HepG2 (cell line): ENCODE results near the gene HECTD2. TPM values are rescaled to one million over a fixed set of nuclear protein-coding genes. Genes with fewer than 3 reads are reported as not detected.

Source experiments
- ATAC-seq: fragments of 200-7000 bp; cut with Tn5 transposase; 3 replicates; pipeline ENCODE4 v1.9.1; 2020; ENCODE audit warnings: mild to moderate bottlenecking, moderate library complexity
- BruUV-seq: library from RNA; stranded (reverse); fragments of 400-500 nt; replicated peaks from 2 replicates; lab custom pipeline; 2021; lab: Mats Ljungman, UMichigan
- CTCF ChIA-PET: fragments of 300-600 bp; formaldehyde crosslinking; extraction: SDS; loops from one replicate; lab custom pipeline; 2021; ENCODE audit warnings: low total read pairs, inconsistent platforms, low intra/inter-chr PET ratio; lab: Yijun Ruan, JAX
- POLR2A ChIA-PET: fragments of 350-600 bp; sonication (Branson Sonifier 250); formaldehyde crosslinking; loops from one replicate; lab custom pipeline; 2020; ENCODE audit warnings: antibody characterized with exemption, inconsistent platforms; lab: Yijun Ruan, JAX
- DNase-seq: peaks from one replicate; pipeline ENCODE4 v3.0.0-alpha.2; 2015; ENCODE audit warnings: low spot score
- FAIRE-seq: peaks from 3 replicates; lab custom pipeline; 2011; peaks lifted over from hg19 to GRCh38; lab: Jason Lieb, UNC
- H2AFZ ChIP-seq: one replicate; pipeline ENCODE4 v1.6.1; 2011; ENCODE audit warnings: low read length, inconsistent platforms
- H3K27ac ChIP-seq: fragments of 300-600 bp; 3 replicates; pipeline ENCODE4 v1.8.0; 2011; ENCODE audit warnings: mixed run types, mild to moderate bottlenecking, mixed read lengths, low read length, inconsistent platforms; ENCODE audit not compliant: insufficient read depth; ENCODE audit errors: extremely low read length
- H3K27me3 ChIP-seq, 2 experiments: fragments of 200-600 bp in 1 of 2; 2 replicates in 1 of 2; 3 replicates in 1 of 2; pipeline versions ENCODE4 v1.6.0 to v1.8.0; 2011; ENCODE audit warnings: low read length in 2 of 2, mild to moderate bottlenecking in 2 of 2, moderate library complexity in 2 of 2, inconsistent platforms in 1 of 2; ENCODE audit not compliant: insufficient read depth in 2 of 2, control insufficient read depth in 1 of 2
- H3K36me3 ChIP-seq, 2 experiments: fragments of 200-600 bp in 1 of 2; replicated peaks in 1 of 2; 2 replicates in 1 of 2; 3 replicates in 1 of 2; pipeline versions ENCODE4 v1.5.1 to v1.8.0; 2011; ENCODE audit warnings: low read length in 2 of 2, inconsistent platforms in 1 of 2; ENCODE audit not compliant: insufficient read depth in 2 of 2, control insufficient read depth in 1 of 2
- H3K4me1 ChIP-seq: 2 replicates; pipeline ENCODE4 v1.5.1; 2012; ENCODE audit warnings: low read length, inconsistent platforms; ENCODE audit not compliant: insufficient read depth
- H3K4me2 ChIP-seq: 2 replicates; pipeline ENCODE4 v1.6.0; 2011; ENCODE audit warnings: low read depth, low read length, inconsistent platforms
- H3K4me3 ChIP-seq, 3 experiments: fragments of 200-600 bp in 1 of 3; sonication (generic), shearing (Covaris generic) in 1 of 3; replicated peaks in 1 of 3; 2 replicates each; pipeline ENCODE4 v1.5.1; 2011 to 2016; ENCODE audit warnings: low read length in 3 of 3, inconsistent platforms in 2 of 3, low read depth in 2 of 3, mild to moderate bottlenecking in 2 of 3, control low read depth in 1 of 3, mixed read lengths in 1 of 3; ENCODE audit not compliant: insufficient read depth in 1 of 3
- H3K79me2 ChIP-seq: one replicate; pipeline ENCODE4 v1.6.1; 2011; ENCODE audit warnings: low read length, inconsistent platforms; ENCODE audit not compliant: insufficient read depth
- H3K9ac ChIP-seq: 2 replicates; pipeline ENCODE4 v1.6.0; 2011; ENCODE audit warnings: mild to moderate bottlenecking, low read depth, low read length, inconsistent platforms; ENCODE audit not compliant: insufficient read depth
- H3K9me3 ChIP-seq: 2 replicates; pipeline ENCODE4 v1.5.1; 2012; ENCODE audit warnings: mild to moderate bottlenecking, low read length
- H4K20me1 ChIP-seq: 2 replicates; pipeline ENCODE4 v1.6.0; 2011; ENCODE audit warnings: inconsistent platforms, mild to moderate bottlenecking, low read length, moderate library complexity; ENCODE audit not compliant: insufficient read depth
- ETV5 ChIP-seq: IDR thresholded peaks from 2 replicates; pipeline ENCODE4 v1.6.1; 2018; ENCODE audit warnings: missing biosample characterization, missing genetic modification reagents, inconsistent platforms, borderline replicate concordance
- HOXA3 ChIP-seq: sonication (generic); formaldehyde crosslinking; IDR thresholded peaks from 2 replicates; pipeline ENCODE4 v1.5.0; 2020; ENCODE audit warnings: missing genetic modification reagents
- POLR2AphosphoS2 ChIP-seq: IDR thresholded peaks from 2 replicates; pipeline ENCODE4 v1.6.1; 2011; ENCODE audit warnings: low read depth, low read length, improper control_type of control experiment
- SETDB1 ChIP-seq: sonication (generic); formaldehyde crosslinking; IDR thresholded peaks from 2 replicates; pipeline ENCODE4 v1.5.1; 2020; ENCODE audit warnings: missing genetic modification reagents, mild to moderate bottlenecking, borderline replicate concordance
- SMARCE1 ChIP-seq: fragments of 450-650 bp; IDR thresholded peaks from 2 replicates; pipeline ENCODE4 v1.6.1; 2017; ENCODE audit warnings: borderline replicate concordance
- SUZ12 ChIP-seq: fragments of 150-350 bp; IDR thresholded peaks from 2 replicates; pipeline ENCODE4 v1.6.1; 2014; ENCODE audit warnings: low read depth, low read length
- TAF15 ChIP-seq: fragments of 200-400 bp; formaldehyde crosslinking; IDR thresholded peaks from one replicate; pipeline ENCODE4 v1.6.1; 2018; ENCODE audit warnings: mild to moderate bottlenecking, low read depth, low read length; ENCODE audit not compliant: poor library complexity, severe bottlenecking
- ZNF260 ChIP-seq: sonication (generic); formaldehyde crosslinking; IDR thresholded peaks from 2 replicates; pipeline ENCODE4 v1.4.0; 2020; ENCODE audit warnings: missing genetic modification reagents, low read depth, mild to moderate bottlenecking, borderline replicate concordance
- ZNF446 ChIP-seq: sonication (generic); formaldehyde crosslinking; IDR thresholded peaks from 2 replicates; pipeline ENCODE4 v1.5.0; 2020; ENCODE audit warnings: mild to moderate bottlenecking, missing genetic modification reagents
- ZNF724P ChIP-seq: sonication (generic); formaldehyde crosslinking; IDR thresholded peaks from 2 replicates; pipeline ENCODE4 v1.8.0; 2022; ENCODE audit warnings: missing genetic modification reagents, borderline replicate concordance
- WGBS: methylation state at CpG from one replicate; pipeline ENCODE4 v1.1.6; 2017; ENCODE audit warnings: low lambda C conversion rate; 5-methylcytosine and 5-hydroxymethylcytosine counted together
- in situ Hi-C: cut with HindIII; loops from 2 replicates; pipeline ENCODE4 v1.10.0; 2017; ENCODE audit warnings: low pct_unique_long_range_greater_than_20kb; ENCODE audit not compliant: extremely low pct_ligation_motif_present
- intact Hi-C: fragments of 100-400 bp; cut with micrococcal nuclease; formaldehyde crosslinking; loops from one replicate; pipeline ENCODE4 v1.10.0; 2022; ENCODE audit not compliant: unreplicated experiment
- polyA plus RNA-seq, 8 experiments: library from polyadenylated mRNA; depleted of rRNA in 3 of 8; stranded (reverse) in 7 of 8; unstranded in 1 of 8; fragments of >200 nt; fragmentation: Illumina TruSeq in 4 of 8; extraction: Trizol in 4 of 8; gene quantifications; 2 replicates each; pipeline versions ENCODE4 v1.2.1 to v1.2.3, GENCODE V29; 2011 to 2016; ENCODE audit warnings: low read depth in 4 of 8, missing spikeins in 1 of 8, mixed read lengths in 1 of 8; ENCODE audit not compliant: insufficient read depth in 1 of 8
- total RNA-seq, 5 experiments: library from RNA; depleted of rRNA; stranded (reverse); fragments of >200 nt; fragmentation: Illumina TruSeq; extraction: Trizol; gene quantifications; 2 replicates each; pipeline ENCODE4 v1.2.3, GENCODE V29; 2016; ENCODE audit warnings: low read depth in 1 of 5
- TF ChIP-seq, protein P1 (sequence below): sonication (generic); formaldehyde crosslinking; IDR thresholded peaks from 2 replicates; pipeline ENCODE4 v1.8.0; 2023; ENCODE audit warnings: mild to moderate bottlenecking, missing genetic modification reagents

The HECTD2 gene
- total and polyA plus RNA-seq, 2 of the 13 experiments (the other 11 are each of a cell fraction or from before 2014, with no cell fraction given) = 3.2 to 5.2 TPM

DNA sequence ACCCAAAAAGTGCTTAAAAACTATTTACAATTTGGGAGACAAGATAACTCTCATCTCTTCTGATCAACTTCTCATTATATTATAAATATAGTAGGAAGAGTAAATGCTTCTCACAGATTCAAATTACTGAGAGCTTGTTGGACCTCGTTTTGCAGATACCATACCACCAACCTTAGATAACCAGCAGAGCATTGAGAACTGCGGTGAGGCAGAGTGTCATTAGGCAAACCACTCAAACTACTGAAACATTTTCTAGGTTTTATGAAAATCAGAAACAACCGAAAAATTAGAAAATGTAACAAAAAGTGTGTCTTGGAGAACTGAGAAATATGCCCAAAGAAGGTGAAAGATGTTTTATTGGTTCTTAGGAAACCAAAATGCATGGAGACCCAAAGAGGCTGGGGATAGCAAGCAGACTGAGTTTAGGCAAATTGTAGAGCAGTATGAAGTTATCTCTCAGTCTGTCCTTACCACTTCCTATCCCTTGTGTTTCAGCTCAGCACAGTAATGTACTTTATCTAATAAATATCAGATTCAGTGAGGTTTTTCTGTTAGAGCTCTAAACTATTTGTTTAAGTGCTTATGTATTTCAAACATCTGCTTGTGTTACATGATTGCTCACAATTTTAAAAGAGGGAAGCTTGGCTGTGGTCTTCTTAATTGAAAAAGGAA, 77.9 kb downstream of the HECTD2 start:
- no peaks in the 10 kb centered on the region for H3K4me1 ChIP-seq
- no peak overlapping the region for H3K4me2 ChIP-seq
- H3K27me3 ChIP-seq = no peaks in the 10 kb centered on the region
- CTCF ChIA-PET = no interaction called here
- H3K9me3 ChIP-seq = no peaks in the 10 kb centered on the region
- no peaks in the 10 kb centered on the region for H4K20me1 ChIP-seq
- no peak for DNase-seq
- TF ChIP-seq TAF15 (no peak), ZNF446 (CRISPR knock-in tag) (no peak), SETDB1 (CRISPR knock-in tag) (no peak), POLR2AphosphoS2 (no peak), SUZ12 (no peak), HOXA3 (no peak), SMARCE1 (no peak), ETV5 (CRISPR knock-in tag) (no peak), ZNF260 (CRISPR knock-in tag) (no peak), ZNF724P (CRISPR knock-in tag) (no peak)
- TF ChIP-seq, protein P1, sequence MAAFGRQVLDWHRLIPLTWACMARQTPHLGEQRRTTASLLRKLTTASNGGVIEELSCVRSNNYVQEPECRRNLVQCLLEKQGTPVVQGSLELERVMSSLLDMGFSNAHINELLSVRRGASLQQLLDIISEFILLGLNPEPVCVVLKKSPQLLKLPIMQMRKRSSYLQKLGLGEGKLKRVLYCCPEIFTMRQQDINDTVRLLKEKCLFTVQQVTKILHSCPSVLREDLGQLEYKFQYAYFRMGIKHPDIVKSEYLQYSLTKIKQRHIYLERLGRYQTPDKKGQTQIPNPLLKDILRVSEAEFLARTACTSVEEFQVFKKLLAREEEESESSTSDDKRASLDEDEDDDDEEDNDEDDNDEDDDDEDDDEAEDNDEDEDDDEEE (CRISPR knock-in tag) = no peak
- intact Hi-C loops = no loop called here
- no peak overlapping the region for H3K9ac ChIP-seq
- POLR2A ChIA-PET = no interaction called here
- no peaks in the 10 kb centered on the region for H3K36me3 ChIP-seq
- WGBS = 51% methylated on average over 3 of the region's 3 CpGs
- in situ Hi-C loops = no loop called here
- no peak overlapping the region for H3K27ac ChIP-seq
- H3K4me3 ChIP-seq = no peak overlapping the region
- FAIRE-seq = no peak
- no peaks in the 10 kb centered on the region for H3K79me2 ChIP-seq
- H2AFZ ChIP-seq = no peak overlapping the region
- BruUV-seq = no TSS peak
- no peak for ATAC-seq
